Keratinocyte (primary cell): Measurements from ENCODE around the gene RAG2. TPM values are rescaled to one million over a fixed set of nuclear protein-coding genes. Genes with fewer than 3 reads are reported as not detected.

ENCODE experiments used
- DNase-seq: peaks from one replicate; pipeline ENCODE4 v3.0.0-alpha.2; 2011; ENCODE audit warnings: low read depth, missing footprints, low spot score
- FAIRE-seq: peaks from 2 replicates; lab custom pipeline; 2011; peaks lifted over from hg19 to GRCh38; lab: Jason Lieb, UNC
- H2AFZ ChIP-seq: 2 replicates; pipeline ENCODE4 v1.6.0; 2012; ENCODE audit warnings: low read length, control low read depth, inconsistent platforms; ENCODE audit not compliant: control insufficient read depth
- H3K27ac ChIP-seq: 2 replicates; pipeline ENCODE4 v1.5.1; 2011; ENCODE audit warnings: low read length; ENCODE audit not compliant: control insufficient read depth, insufficient read depth
- H3K27me3 ChIP-seq: 3 replicates; pipeline ENCODE4 v1.6.0; 2011; ENCODE audit warnings: low read length; ENCODE audit not compliant: control insufficient read depth, insufficient read depth; ENCODE audit errors: extremely low read depth
- H3K36me3 ChIP-seq, 2 experiments: 2 replicates in 1 of 2; 3 replicates in 1 of 2; pipeline ENCODE4 v1.5.1; 2011; ENCODE audit warnings: low read length in 2 of 2, mild to moderate bottlenecking in 1 of 2; ENCODE audit not compliant: control insufficient read depth in 2 of 2, insufficient read depth in 2 of 2; ENCODE audit errors: extremely low read depth in 1 of 2
- H3K4me1 ChIP-seq: 3 replicates; pipeline ENCODE4 v1.5.1; 2011; ENCODE audit warnings: low read length; ENCODE audit not compliant: control insufficient read depth, insufficient read depth; ENCODE audit errors: extremely low read depth
- H3K4me2 ChIP-seq: 3 replicates; pipeline ENCODE4 v1.6.0; 2011; ENCODE audit warnings: low read depth, low read length; ENCODE audit not compliant: control insufficient read depth, insufficient read depth; ENCODE audit errors: extremely low read depth
- H3K4me3 ChIP-seq, 3 experiments: fragments of 200-600 bp in 1 of 3; sonication (generic) in 1 of 3; 2 replicates in 2 of 3; 3 replicates in 1 of 3; pipeline ENCODE4 v1.5.1; 2011 to 2016; ENCODE audit warnings: low read length in 3 of 3, mild to moderate bottlenecking in 3 of 3, control low read depth in 2 of 3, inconsistent platforms in 1 of 3, low read depth in 1 of 3, mixed read lengths in 1 of 3, mixed run types in 1 of 3, moderate library complexity in 1 of 3; ENCODE audit not compliant: control insufficient read depth in 2 of 3, insufficient read depth in 2 of 3; ENCODE audit errors: extremely low read depth in 1 of 3
- H3K79me2 ChIP-seq: 2 replicates; pipeline ENCODE4 v1.6.0; 2012; ENCODE audit warnings: low read length; ENCODE audit not compliant: control insufficient read depth, insufficient read depth
- H3K9ac ChIP-seq: 3 replicates; pipeline ENCODE4 v1.6.0; 2011; ENCODE audit warnings: low read length; ENCODE audit not compliant: control insufficient read depth, insufficient read depth; ENCODE audit errors: extremely low read depth
- H3K9me1 ChIP-seq: 3 replicates; pipeline ENCODE4 v1.6.0; 2011; ENCODE audit warnings: low read length; ENCODE audit not compliant: control insufficient read depth, insufficient read depth; ENCODE audit errors: extremely low read depth
- H3K9me3 ChIP-seq: 2 replicates; pipeline ENCODE4 v1.5.1; 2012; ENCODE audit warnings: low read depth, low read length; ENCODE audit not compliant: control insufficient read depth
- H4K20me1 ChIP-seq: 3 replicates; pipeline ENCODE4 v1.6.0; 2011; ENCODE audit warnings: low read length; ENCODE audit not compliant: control insufficient read depth, insufficient read depth; ENCODE audit errors: extremely low read depth
- CTCF ChIP-seq, 3 experiments: IDR thresholded peaks in 1 of 3; conservative IDR thresholded peaks in 1 of 3; optimal IDR thresholded peaks in 1 of 3; 2 replicates in 2 of 3; 3 replicates in 1 of 3; pipeline versions ENCODE3 to v1.5.1; 2011; ENCODE audit warnings: low read length in 3 of 3, mild to moderate bottlenecking in 3 of 3, moderate library complexity in 2 of 3, control low read depth in 1 of 3, inconsistent platforms in 1 of 3; ENCODE audit not compliant: insufficient read depth in 2 of 3; ENCODE audit errors: extremely low read depth in 1 of 3
- EZH2 ChIP-seq: IDR thresholded peaks from one replicate; pipeline ENCODE4 v1.6.1; 2012; ENCODE audit warnings: inconsistent platforms, mild to moderate bottlenecking, low read length, moderate library complexity
- dilution Hi-C: fragments of 300-500 bp; cut with MboI; formaldehyde crosslinking; loops from one replicate; pipeline ENCODE4 v1.7.0; 2020; ENCODE audit warnings: low sequenced_read_pairs; ENCODE audit not compliant: extremely low pct_ligation_motif_present
- polyA plus RNA-seq, 5 experiments: library from polyadenylated mRNA; depleted of rRNA in 3 of 5; stranded (reverse) in 3 of 5; stranded (forward) in 1 of 5; unstranded in 1 of 5; fragments of >200 nt; gene quantifications; 1 replicate in 1 of 5; 2 replicates in 3 of 5; 3 replicates in 1 of 5; pipeline versions ENCODE4 v1.2.1 to v1.2.3, GENCODE V29; 2011 to 2012; ENCODE audit warnings: missing spikeins in 2 of 5, low read depth in 1 of 5, low replicate concordance in 1 of 5

Gene RAG2
- polyA plus RNA-seq, 1 donor (not counting 4 experiments of a cell fraction or from before 2014, with no cell fraction given): not detected

DNA sequence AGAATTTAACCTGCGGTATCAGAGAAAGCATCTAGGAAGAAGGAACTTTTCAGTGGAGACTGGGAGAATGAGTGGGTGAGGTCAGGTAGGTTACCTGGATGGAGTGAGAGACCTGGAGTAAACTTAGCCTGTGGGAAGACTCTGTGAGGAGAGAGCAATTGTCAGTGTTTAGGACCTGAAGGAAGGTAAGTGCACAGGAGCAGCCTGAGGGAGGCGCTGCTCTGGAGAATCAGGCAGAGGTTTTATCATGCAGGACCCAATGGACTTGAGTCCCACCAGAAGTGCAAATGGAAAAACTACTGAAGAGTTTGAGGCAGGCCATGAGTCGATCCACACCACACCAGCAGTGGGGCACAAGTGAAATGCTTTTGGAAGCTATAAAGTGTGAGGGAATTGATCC lies 14.4 kb downstream of the RAG2 start:
- DNase-seq (no peak), FAIRE-seq (no peak)
- Histone ChIP-seq H2AFZ (no peak overlapping the region), H3K79me2 (no peaks in the 10 kb centered on the region), H3K36me3 (no peaks in the 10 kb centered on the region), H3K27ac (no peak overlapping the region), H3K9me1 (no peaks in the 10 kb centered on the region), H3K9ac (no peak overlapping the region), H3K4me1 (no peaks in the 10 kb centered on the region), H4K20me1 (no peaks in the 10 kb centered on the region), H3K9me3 (no peaks in the 10 kb centered on the region), H3K4me2 (no peak overlapping the region), H3K4me3 (no peak overlapping the region), H3K27me3 (no peaks in the 10 kb centered on the region)
- no peak for TF ChIP-seq EZH2
- no peak for TF ChIP-seq CTCF (optimal IDR thresholded peaks at IDR 0.05 in 1 of 3, IDR thresholded peaks at IDR 0.05 in 1 of 3, conservative IDR thresholded peaks at IDR 0.05 in 1 of 3; ENCODE audit: extremely low read depth in 1 of 3, insufficient read depth in 2 of 3, low read length in 3 of 3)
- dilution Hi-C loops: no loop called here

- Histone ChIP-seq H3K4me2 (no peak overlapping the region), H3K9me3 (no peaks in the 10 kb centered on the region), H3K36me3 (no peaks in the 10 kb centered on the region), H4K20me1 (no peaks in the 10 kb centered on the region), H3K27ac (no peak overlapping the region), H2AFZ (no peak overlapping the region), H3K4me3 (no peak overlapping the region), H3K4me1 (no peaks in the 10 kb centered on the region), H3K9me1 (no peaks in the 10 kb centered on the region), H3K27me3 (no peaks in the 10 kb centered on the region), H3K79me2 (no peaks in the 10 kb centered on the region), H3K9ac (no peak overlapping the region)
- no peak for FAIRE-seq
- DNase-seq: no peak
- dilution Hi-C loops: no loop called here
- TF ChIP-seq CTCF (optimal IDR thresholded peaks at IDR 0.05 in 1 of 3, IDR thresholded peaks at IDR 0.05 in 1 of 3, conservative IDR thresholded peaks at IDR 0.05 in 1 of 3; ENCODE audit: extremely low read depth in 1 of 3, insufficient read depth in 2 of 3, low read length in 3 of 3) (no peak), EZH2 (no peak)
Observed at GRCh38 chr11:36581536-36581935, 16.5 kb downstream of the RAG2 start.
